ENCODE data around the gene TCF25. TPM values are rescaled to one million over a fixed set of nuclear protein-coding genes. Genes with fewer than 3 reads are reported as not detected.
"Not testable (repeated sequence)": the region's sequence is repeated elsewhere in the genome, so short reads cannot be mapped to it uniquely, and the experiment has no call there.

TCF25 gene
- total and polyA plus RNA-seq, 2 donors (not counting 1 experiment from before 2014, with no cell fraction given): 150 to 176 TPM

DNA sequence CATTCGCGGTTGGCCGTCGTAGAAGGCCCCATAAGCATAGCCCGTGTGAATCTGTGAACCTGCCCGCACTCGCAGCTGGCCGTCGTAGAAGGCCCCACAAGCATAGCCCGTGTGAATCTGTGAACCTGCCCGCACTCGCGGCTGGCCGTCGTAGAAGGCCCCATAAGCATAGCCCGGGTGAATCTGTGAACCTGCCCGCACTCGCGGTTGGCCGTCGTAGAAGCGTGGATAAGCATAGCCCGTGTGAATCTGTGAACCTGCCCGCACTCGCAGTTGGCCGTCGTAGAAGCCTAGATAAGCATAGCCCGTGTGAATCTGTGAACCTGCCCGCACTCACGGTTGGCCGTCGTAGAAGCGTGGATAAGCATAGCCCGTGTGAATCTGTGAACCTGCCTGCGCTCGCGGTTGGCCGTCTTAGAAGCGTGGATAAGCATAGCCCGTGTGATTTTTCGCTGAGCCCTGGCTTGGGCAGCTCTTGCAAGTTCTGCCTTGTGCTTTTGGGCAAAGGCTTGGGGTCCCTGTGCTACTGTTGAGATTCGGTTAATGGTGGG, 38.5 kb upstream of the TCF25 start:
- not testable (repeated sequence) for H3K4me2 ChIP-seq (ENCODE audit: extremely low read depth, insufficient read depth, low read length); H3K4me1 ChIP-seq (ENCODE audit: control insufficient read depth, extremely low read depth, insufficient read depth, low read length); H4K20me1 ChIP-seq (ENCODE audit: control insufficient read depth, extremely low read depth, insufficient read depth, low read length); H3K27me3 ChIP-seq (ENCODE audit: control insufficient read depth, insufficient read depth, low read length); H2AFZ ChIP-seq (ENCODE audit: low read length); H3K36me3 ChIP-seq (ENCODE audit: control insufficient read depth, insufficient read depth, low read length); H3K4me3 ChIP-seq (replicated peaks in 1 of 4; ENCODE audit: control extremely low read depth in 1 of 4, insufficient read depth in 1 of 4, low read depth in 3 of 4, low read length in 4 of 4); H3K9ac ChIP-seq (ENCODE audit: insufficient read depth, low read length); H3K27ac ChIP-seq (ENCODE audit: insufficient read depth, low read length); DNase-seq (ENCODE audit: low read depth in 2 of 2); H3K9me3 ChIP-seq (ENCODE audit: control insufficient read depth, insufficient read depth, low read depth, low read length); H3K79me2 ChIP-seq (ENCODE audit: control insufficient read depth, insufficient read depth, low read length)

- not testable (repeated sequence) for H3K4me3 ChIP-seq (replicated peaks in 1 of 4; ENCODE audit: control extremely low read depth in 1 of 4, insufficient read depth in 1 of 4, low read depth in 3 of 4, low read length in 4 of 4); H3K4me1 ChIP-seq (ENCODE audit: control insufficient read depth, extremely low read depth, insufficient read depth, low read length); DNase-seq (ENCODE audit: low read depth in 2 of 2); H3K4me2 ChIP-seq (ENCODE audit: extremely low read depth, insufficient read depth, low read length); H3K9me3 ChIP-seq (ENCODE audit: control insufficient read depth, insufficient read depth, low read depth, low read length); H3K27me3 ChIP-seq (ENCODE audit: control insufficient read depth, insufficient read depth, low read length); H4K20me1 ChIP-seq (ENCODE audit: control insufficient read depth, extremely low read depth, insufficient read depth, low read length); H3K79me2 ChIP-seq (ENCODE audit: control insufficient read depth, insufficient read depth, low read length); H3K36me3 ChIP-seq (ENCODE audit: control insufficient read depth, insufficient read depth, low read length); H3K27ac ChIP-seq (ENCODE audit: insufficient read depth, low read length); H3K9ac ChIP-seq (ENCODE audit: insufficient read depth, low read length); H2AFZ ChIP-seq (ENCODE audit: low read length)
Measured at GRCh38 chr16:89836484-89836883, 36.9 kb upstream of the TCF25 start.

DNA sequence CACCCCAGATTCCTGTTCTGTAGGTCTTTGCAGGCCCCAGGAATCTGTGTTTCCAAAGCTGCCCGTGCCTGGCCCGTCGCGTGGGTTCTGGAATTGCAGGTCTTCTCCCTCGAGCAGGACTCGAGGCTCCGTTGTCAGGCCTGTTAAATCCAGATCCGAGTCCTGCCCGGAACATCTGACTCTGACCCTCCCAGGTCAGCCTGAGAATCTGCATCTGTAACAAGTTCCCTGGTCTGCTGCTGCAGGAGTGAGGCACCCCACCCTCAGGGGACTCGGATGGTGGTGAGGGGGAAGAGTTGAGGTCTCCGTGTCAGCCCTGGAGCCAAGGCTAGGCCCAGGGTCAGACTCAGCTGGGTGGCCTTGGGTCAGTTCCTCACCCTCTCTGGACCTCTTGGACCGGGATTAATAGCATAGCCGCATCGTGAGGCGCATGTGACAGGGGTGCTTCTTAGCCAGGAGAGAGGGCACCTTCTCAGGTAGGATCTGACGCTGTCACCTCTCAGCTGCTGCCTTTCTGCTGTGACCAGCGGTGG, 36.3 kb upstream of the TCF25 start:
- H3K4me3 ChIP-seq (replicated peaks in 1 of 4; ENCODE audit: control extremely low read depth in 1 of 4, insufficient read depth in 1 of 4, low read depth in 3 of 4, low read length in 4 of 4): no peak overlapping the region
- H3K27ac ChIP-seq (ENCODE audit: insufficient read depth, low read length): no peak overlapping the region
- H3K9me3 ChIP-seq (ENCODE audit: control insufficient read depth, insufficient read depth, low read depth, low read length): no peaks in the 10 kb centered on the region
- no peak overlapping the region for H3K4me2 ChIP-seq (ENCODE audit: extremely low read depth, insufficient read depth, low read length)
- H3K9ac ChIP-seq (ENCODE audit: insufficient read depth, low read length): no peak overlapping the region
- DNase-seq (ENCODE audit: low read depth in 2 of 2): no peak
- no peak overlapping the region for H2AFZ ChIP-seq (ENCODE audit: low read length)
- H3K27me3 ChIP-seq (ENCODE audit: control insufficient read depth, insufficient read depth, low read length): no peaks in the 10 kb centered on the region
- no peaks in the 10 kb centered on the region for H4K20me1 ChIP-seq (ENCODE audit: control insufficient read depth, extremely low read depth, insufficient read depth, low read length)
- TF ChIP-seq EZH2 (IDR thresholded peaks at IDR 0.05; ENCODE audit: low read length, missing control alignments) (no peak), CTCF (conservative IDR thresholded peaks at IDR 0.05 in 1 of 2, IDR thresholded peaks at IDR 0.05 in 1 of 2; ENCODE audit: low read depth in 1 of 2, low read length in 2 of 2) (no peak)
- H3K79me2 ChIP-seq (ENCODE audit: control insufficient read depth, insufficient read depth, low read length): no peaks in the 10 kb centered on the region
- H3K4me1 ChIP-seq (ENCODE audit: control insufficient read depth, extremely low read depth, insufficient read depth, low read length): no peaks in the 10 kb centered on the region
- no peaks in the 10 kb centered on the region for H3K36me3 ChIP-seq (ENCODE audit: control insufficient read depth, insufficient read depth, low read length)

- Histone ChIP-seq H3K4me1 (ENCODE audit: control insufficient read depth, extremely low read depth, insufficient read depth, low read length) (peaks cover 2% of the 10 kb centered on the region), H3K4me3 (replicated peaks in 1 of 4; ENCODE audit: control extremely low read depth in 1 of 4, insufficient read depth in 1 of 4, low read depth in 3 of 4, low read length in 4 of 4) (no peak overlapping the region), H3K27ac (ENCODE audit: insufficient read depth, low read length) (no peak overlapping the region), H3K4me2 (ENCODE audit: extremely low read depth, insufficient read depth, low read length) (no peak overlapping the region), H3K79me2 (ENCODE audit: control insufficient read depth, insufficient read depth, low read length) (no peaks in the 10 kb centered on the region), H2AFZ (ENCODE audit: low read length) (no peak overlapping the region), H4K20me1 (ENCODE audit: control insufficient read depth, extremely low read depth, insufficient read depth, low read length) (no peaks in the 10 kb centered on the region), H3K27me3 (ENCODE audit: control insufficient read depth, insufficient read depth, low read length) (no peaks in the 10 kb centered on the region), H3K9ac (ENCODE audit: insufficient read depth, low read length) (no peak overlapping the region), H3K36me3 (ENCODE audit: control insufficient read depth, insufficient read depth, low read length) (no peaks in the 10 kb centered on the region), H3K9me3 (ENCODE audit: control insufficient read depth, insufficient read depth, low read depth, low read length) (no peaks in the 10 kb centered on the region)
- TF ChIP-seq EZH2 (IDR thresholded peaks at IDR 0.05; ENCODE audit: low read length, missing control alignments) (no peak), CTCF (conservative IDR thresholded peaks at IDR 0.05 in 1 of 2, IDR thresholded peaks at IDR 0.05 in 1 of 2; ENCODE audit: low read depth in 1 of 2, low read length in 2 of 2) (no peak)
- no peak for DNase-seq (ENCODE audit: low read depth in 2 of 2)
Measured at GRCh38 chr16:89841275-89841674, 32.1 kb upstream of the TCF25 start.
